SK-N-SH (cell line): Measurements from ENCODE around the gene KIAA2012.

Source experiments
- EZH2phosphoT487 ChIP-seq: fragments of 200-600 bp; sonication (generic); IDR thresholded peaks from 2 replicates; pipeline ENCODE4 v1.6.1; 2017; ENCODE audit warnings: low read depth, mixed run types, mild to moderate bottlenecking, antibody characterized with exemption, moderate library complexity, borderline replicate concordance
- GABPA ChIP-seq: IDR thresholded peaks from 2 replicates; pipeline ENCODE4 v1.4.0; 2012; ENCODE audit warnings: low read depth, mild to moderate bottlenecking
- MXI1 ChIP-seq: IDR thresholded peaks from 2 replicates; pipeline ENCODE4 v1.6.1; 2012; ENCODE audit warnings: mild to moderate bottlenecking, low read depth, low read length, improper control_type of control experiment
- RAD21 ChIP-seq: IDR thresholded peaks from 2 replicates; pipeline ENCODE4 v1.6.1; 2012; ENCODE audit warnings: mild to moderate bottlenecking, low read length
- RCOR1 ChIP-seq: fragments of 150-350 bp; IDR thresholded peaks from 2 replicates; pipeline ENCODE4 v1.6.1; 2017; ENCODE audit warnings: antibody characterized with exemption, low read length
- SIN3A ChIP-seq: IDR thresholded peaks from 2 replicates; pipeline ENCODE4 v1.6.1; 2012; ENCODE audit warnings: low read depth, mild to moderate bottlenecking, low read length, moderate library complexity, borderline replicate concordance
- TCF12 ChIP-seq: IDR thresholded peaks from 2 replicates; pipeline ENCODE4 v1.4.0; 2012
- TEAD4 ChIP-seq: IDR thresholded peaks from 2 replicates; pipeline ENCODE4 v1.4.0; 2012; ENCODE audit warnings: mild to moderate bottlenecking, borderline replicate concordance; ENCODE audit not compliant: insufficient read depth
- TF ChIP-seq, protein P1 (sequence below): IDR thresholded peaks from 2 replicates; pipeline ENCODE4 v1.4.0; 2012; ENCODE audit warnings: low read depth
- TF ChIP-seq, protein P2 (sequence below): fragments of 200-600 bp; sonication (generic); IDR thresholded peaks from 2 replicates; pipeline ENCODE4 v1.6.1; 2017; ENCODE audit warnings: antibody characterized with exemption, mild to moderate bottlenecking, moderate library complexity

DNA sequence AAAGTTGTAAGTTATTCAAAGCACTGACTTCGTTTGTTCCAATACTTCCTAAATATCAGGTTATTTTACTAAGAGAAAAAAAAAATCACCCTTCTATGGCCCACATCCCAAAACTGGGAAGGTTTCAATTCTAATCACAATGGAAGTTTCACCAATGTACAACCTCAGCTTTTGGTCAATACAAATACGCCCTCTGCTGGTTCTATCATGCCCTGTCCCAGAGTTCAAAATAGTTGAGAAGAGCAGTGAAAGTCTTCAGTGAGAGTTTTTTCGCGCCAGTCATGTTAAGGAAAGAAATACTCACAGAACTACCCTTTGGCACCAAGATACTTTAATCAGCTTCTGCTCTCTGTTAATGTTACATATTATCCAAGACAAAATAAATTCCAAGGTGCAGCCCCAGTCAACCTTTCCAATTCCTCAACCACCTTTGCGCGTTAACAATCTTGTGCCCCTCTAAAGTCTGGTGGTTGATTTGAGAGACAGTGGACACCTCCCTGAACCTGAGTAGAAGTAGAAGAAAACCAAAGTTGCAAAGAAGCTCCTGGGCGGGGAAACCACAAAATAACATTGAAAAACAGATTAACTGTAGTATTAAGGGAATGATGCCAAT, 105.4 kb downstream of the KIAA2012 start:
- TF ChIP-seq MXI1 = no peak
- TF ChIP-seq RCOR1 = no peak; the same call in 1 of the 2 replicates
- TF ChIP-seq, protein P1, sequence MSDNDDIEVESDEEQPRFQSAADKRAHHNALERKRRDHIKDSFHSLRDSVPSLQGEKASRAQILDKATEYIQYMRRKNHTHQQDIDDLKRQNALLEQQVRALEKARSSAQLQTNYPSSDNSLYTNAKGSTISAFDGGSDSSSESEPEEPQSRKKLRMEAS = no peak
- TF ChIP-seq, protein P2, sequence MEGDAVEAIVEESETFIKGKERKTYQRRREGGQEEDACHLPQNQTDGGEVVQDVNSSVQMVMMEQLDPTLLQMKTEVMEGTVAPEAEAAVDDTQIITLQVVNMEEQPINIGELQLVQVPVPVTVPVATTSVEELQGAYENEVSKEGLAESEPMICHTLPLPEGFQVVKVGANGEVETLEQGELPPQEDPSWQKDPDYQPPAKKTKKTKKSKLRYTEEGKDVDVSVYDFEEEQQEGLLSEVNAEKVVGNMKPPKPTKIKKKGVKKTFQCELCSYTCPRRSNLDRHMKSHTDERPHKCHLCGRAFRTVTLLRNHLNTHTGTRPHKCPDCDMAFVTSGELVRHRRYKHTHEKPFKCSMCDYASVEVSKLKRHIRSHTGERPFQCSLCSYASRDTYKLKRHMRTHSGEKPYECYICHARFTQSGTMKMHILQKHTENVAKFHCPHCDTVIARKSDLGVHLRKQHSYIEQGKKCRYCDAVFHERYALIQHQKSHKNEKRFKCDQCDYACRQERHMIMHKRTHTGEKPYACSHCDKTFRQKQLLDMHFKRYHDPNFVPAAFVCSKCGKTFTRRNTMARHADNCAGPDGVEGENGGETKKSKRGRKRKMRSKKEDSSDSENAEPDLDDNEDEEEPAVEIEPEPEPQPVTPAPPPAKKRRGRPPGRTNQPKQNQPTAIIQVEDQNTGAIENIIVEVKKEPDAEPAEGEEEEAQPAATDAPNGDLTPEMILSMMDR = peak; percentile 89
- TF ChIP-seq SIN3A = no peak
- TF ChIP-seq EZH2phosphoT487 = no peak
- no peak for TF ChIP-seq TEAD4
- no peak for TF ChIP-seq TCF12
- peak; percentile 98 for TF ChIP-seq RAD21
- TF ChIP-seq GABPA = no peak
